GM19468 (cell line): ENCODE results near the gene TBC1D2B.
A peak's percentile ranks its signal among the peaks of the same experiment; 100 is the strongest.
"Not testable (repeated sequence)": the region's sequence is repeated elsewhere in the genome, so short reads cannot be mapped to it uniquely, and the experiment has no call there.

Source experiments
- ATAC-seq: cut with Tn5 transposase; IDR thresholded peaks from one replicate; pipeline ENCODE4 v1.9.1; 2021; ENCODE audit warnings: mild to moderate bottlenecking, moderate library complexity, moderate number of reproducible peaks; ENCODE audit not compliant: unreplicated experiment; ENCODE audit errors: extremely low read depth

TBC1D2B gene

GRCh38 chr15:78007964-78008886 is 69.3 kb downstream of the TBC1D2B start:
- ATAC-seq = no peak

- ATAC-seq = no peak
These were observed 70.1 kb downstream of the TBC1D2B start for GRCh38 chr15:78007211-78007931.

GRCh38 chr15:78006567-78007205 is 70.8 kb downstream of the TBC1D2B start:
- ATAC-seq = no peak

GRCh38 chr15:78004919-78005634 is 72.4 kb downstream of the TBC1D2B start:
- no peak for ATAC-seq

GRCh38 chr15:78004222-78004727 is 73.2 kb downstream of the TBC1D2B start:
- no peak for ATAC-seq

- no peak for ATAC-seq
These were observed 73.9 kb downstream of the TBC1D2B start for GRCh38 chr15:78003539-78004008.

GRCh38 chr15:78002996-78003395 is 74.5 kb downstream of the TBC1D2B start:
- ATAC-seq = no peak

GRCh38 chr15:78001656-78002055 is 75.9 kb downstream of the TBC1D2B start:
- ATAC-seq = no peak

GRCh38 chr15:78000927-78001249 is 76.6 kb downstream of the TBC1D2B start:
- ATAC-seq = no peak

- ATAC-seq = no peak
These were observed 77.2 kb downstream of the TBC1D2B start for GRCh38 chr15:78000091-78000926.

- no peak for ATAC-seq
These were observed 78.0 kb downstream of the TBC1D2B start for GRCh38 chr15:77999486-77999885.

- no peak for ATAC-seq
These were observed 78.9 kb downstream of the TBC1D2B start for GRCh38 chr15:77998592-77998991.

- ATAC-seq = not testable (repeated sequence)
These were observed 79.6 kb downstream of the TBC1D2B start for GRCh38 chr15:77997761-77998554.

- ATAC-seq = not testable (repeated sequence)
These were observed 80.3 kb downstream of the TBC1D2B start for GRCh38 chr15:77997221-77997620.

- ATAC-seq = not testable (repeated sequence)
These were observed 80.8 kb downstream of the TBC1D2B start for GRCh38 chr15:77996713-77997171.

- not testable (repeated sequence) for ATAC-seq
These were observed 81.3 kb downstream of the TBC1D2B start for GRCh38 chr15:77996226-77996625.

- not testable (repeated sequence) for ATAC-seq
These were observed 82.0 kb downstream of the TBC1D2B start for GRCh38 chr15:77995537-77995918.

GRCh38 chr15:77994893-77995536 is 82.5 kb downstream of the TBC1D2B start:
- peak; percentile 23 for ATAC-seq
